HG02884 (cell line): ENCODE data around the gene OR6C1.
"Not testable (repeated sequence)": the region's sequence is repeated elsewhere in the genome, so short reads cannot be mapped to it uniquely, and the experiment has no call there.

Experiments
- ATAC-seq: cut with Tn5 transposase; IDR thresholded peaks from one replicate; pipeline ENCODE4 v1.9.1; 2021; ENCODE audit warnings: mild to moderate bottlenecking, moderate library complexity; ENCODE audit not compliant: unreplicated experiment

Gene OR6C1

GRCh38 chr12:55314043-55314442, at the start of gene OR6C1:
TSS of gene OR6C1 (plus strand) at chr12:55314343. CDS start at chr12:55320600, 6,257 bp downstream.
- ATAC-seq: no peak

GRCh38 chr12:55280991-55281390, 33.2 kb upstream of the OR6C1 start:
- no peak for ATAC-seq

GRCh38 chr12:55289999-55290398, 24.1 kb upstream of the OR6C1 start:
- ATAC-seq: no peak

GRCh38 chr12:55296469-55296868, 17.7 kb upstream of the OR6C1 start, which contains the start of gene OR6C6:
TSS of gene OR6C6 (minus strand) at chr12:55296569. CDS start at chr12:55295232, 1,337 bp downstream.
- ATAC-seq: no peak

- ATAC-seq: no peak
Observed at GRCh38 chr12:55320201-55320600, 6.1 kb downstream of the OR6C1 start.

- ATAC-seq: not testable (repeated sequence)
Observed at GRCh38 chr12:55325801-55326200, 11.7 kb downstream of the OR6C1 start.

GRCh38 chr12:55330446-55330845, 16.3 kb downstream of the OR6C1 start, which contains the start of gene OR6C3:
TSS of gene OR6C3 (plus strand) at chr12:55330746. CDS start at chr12:55331701, 955 bp downstream.
- ATAC-seq: no peak

- ATAC-seq: no peak
Observed at GRCh38 chr12:55336002-55336401, 21.9 kb downstream of the OR6C1 start.

GRCh38 chr12:55355338-55355737, 41.2 kb downstream of the OR6C1 start:
- not testable (repeated sequence) for ATAC-seq

- no peak for ATAC-seq
Observed at GRCh38 chr12:55362675-55363074, 48.5 kb downstream of the OR6C1 start, which contains the start of gene OR6C75. TSS of gene OR6C75 (plus strand) at chr12:55362975. CDS start at chr12:55365111, 2,136 bp downstream.

GRCh38 chr12:55365086-55365485, 50.9 kb downstream of the OR6C1 start:
- no peak for ATAC-seq
